NCI-H1092 treated with DMSO at 0.1 percent for 48 hours (cell line): ENCODE measurements around the gene TMEM129.

Experiments used
- DNase-seq: peaks from one replicate; lab custom pipeline; 2025; lab: John Stamatoyannopoulos, UW

The TMEM129 gene

DNA sequence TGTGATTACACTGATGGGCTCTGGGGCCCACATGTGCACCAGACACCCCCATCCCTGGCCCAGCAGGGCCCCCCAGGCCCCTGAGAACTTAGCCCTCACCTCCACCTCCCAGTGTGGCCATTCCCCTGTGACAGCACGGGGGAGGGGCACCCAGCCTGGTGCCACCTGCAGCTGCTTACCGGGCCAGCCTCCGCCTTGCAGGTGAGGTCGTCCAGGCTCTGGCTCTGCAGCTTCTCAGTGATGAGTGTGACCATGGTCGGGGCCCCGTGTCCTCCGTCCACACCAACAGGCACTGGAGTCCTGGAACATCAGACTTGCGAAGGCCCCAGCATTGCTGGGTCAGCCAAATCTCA lies 52.7 kb downstream of the TMEM129 start:
- DNase-seq = no peak

DNA sequence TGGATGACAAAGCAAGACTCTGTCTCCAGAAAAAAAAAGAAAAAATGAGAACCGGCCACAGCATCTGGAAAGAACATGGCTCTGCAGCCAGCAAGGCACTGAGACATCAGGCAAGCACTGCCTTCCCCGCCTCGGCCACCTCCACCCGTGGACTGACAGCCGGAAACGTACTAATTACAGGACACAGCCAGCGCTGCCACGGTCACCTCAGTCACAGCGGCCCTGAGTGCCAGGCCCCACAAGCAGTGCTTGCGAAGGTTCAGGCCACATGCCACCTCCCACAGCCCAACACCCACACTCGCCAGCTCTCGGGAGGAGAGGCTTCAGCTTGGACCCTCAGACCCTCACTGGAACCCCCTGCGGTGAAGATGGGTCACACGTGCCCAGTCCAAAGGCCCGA lies 53.9 kb downstream of the TMEM129 start:
- DNase-seq = no peak

DNA sequence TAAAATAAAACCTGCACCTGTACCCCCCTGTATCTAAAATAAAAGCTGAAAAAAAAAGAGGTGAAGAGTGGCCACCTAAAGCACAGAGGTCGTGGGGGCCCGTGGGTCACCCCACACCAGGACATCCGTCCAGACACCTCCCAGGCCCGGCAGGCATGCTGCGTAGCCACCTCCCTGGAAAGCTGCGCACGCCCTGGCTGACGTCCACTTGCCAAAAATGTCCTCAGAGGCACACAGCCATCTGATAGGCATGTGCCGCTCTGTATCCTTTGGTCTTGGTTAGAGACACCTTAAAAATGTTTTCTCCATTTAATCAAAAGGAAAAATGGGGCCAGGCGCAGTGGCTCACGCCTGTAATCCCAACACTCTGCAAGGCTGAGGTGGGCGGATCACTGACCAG lies 54.7 kb downstream of the TMEM129 start:
- DNase-seq = no peak
